Naive B cell (primary cell): ENCODE results near the gene COMMD10. TPM values are rescaled to one million over a fixed set of nuclear protein-coding genes. Genes with fewer than 3 reads are reported as not detected.

Experiments
- ATAC-seq, 2 donors: fragments of 150-1000 bp; cut with Tn5 transposase; 2 replicates each; pipeline ENCODE4 v1.10.0; 2021; ENCODE audit warnings: low read depth in 2 of 2, mild to moderate bottlenecking in 2 of 2, moderate library complexity in 2 of 2
- DNase-seq: peaks from one replicate; pipeline ENCODE4 v3.0.0; 2022
- H3K27ac Mint-ChIP-seq, 6 donors: one replicate each; pipeline ENCODE4 v1.8.0; 2020 to 2022; ENCODE audit warnings: mild to moderate bottlenecking in 6 of 6, mixed read lengths in 6 of 6, moderate library complexity in 5 of 6, inconsistent platforms in 2 of 6
- H3K27me3 Mint-ChIP-seq, 3 donors: one replicate each; pipeline ENCODE4 v1.8.0; 2021 to 2022; ENCODE audit warnings: mixed read lengths in 3 of 3, mild to moderate bottlenecking in 1 of 3
- H3K36me3 Mint-ChIP-seq, 2 donors: one replicate each; pipeline ENCODE4 v1.8.0; 2020 to 2022; ENCODE audit warnings: mixed read lengths in 2 of 2, inconsistent platforms in 1 of 2, mild to moderate bottlenecking in 1 of 2
- H3K4me1 Mint-ChIP-seq, 3 donors: one replicate each; pipeline ENCODE4 v1.8.0; 2020 to 2022; ENCODE audit warnings: mixed read lengths in 3 of 3, inconsistent platforms in 1 of 3, mild to moderate bottlenecking in 1 of 3, moderate library complexity in 1 of 3
- H3K4me3 Mint-ChIP-seq, 8 donors: one replicate each; pipeline ENCODE4 v1.8.0; 2020 to 2022; ENCODE audit warnings: mild to moderate bottlenecking in 8 of 8, mixed read lengths in 8 of 8, moderate library complexity in 8 of 8, inconsistent platforms in 2 of 8
- H3K9me3 Mint-ChIP-seq, 7 donors: one replicate each; pipeline ENCODE4 v1.8.0; 2020 to 2022; ENCODE audit warnings: mixed read lengths in 7 of 7, mild to moderate bottlenecking in 5 of 7, inconsistent platforms in 2 of 7, moderate library complexity in 1 of 7
- polyA plus RNA-seq, 6 donors: library from polyadenylated mRNA; unstranded; fragments of 300-500 nt; fragmentation: Illumina TruSeq; gene quantifications; one replicate each; pipeline ENCODE4 v1.2.3, GENCODE V29; 2021; ENCODE audit warnings: low read depth in 6 of 6

The COMMD10 gene
- polyA plus RNA-seq, 6 donors from 2014 or later, result 26.8 to 74.1 (median 43.2) TPM

DNA sequence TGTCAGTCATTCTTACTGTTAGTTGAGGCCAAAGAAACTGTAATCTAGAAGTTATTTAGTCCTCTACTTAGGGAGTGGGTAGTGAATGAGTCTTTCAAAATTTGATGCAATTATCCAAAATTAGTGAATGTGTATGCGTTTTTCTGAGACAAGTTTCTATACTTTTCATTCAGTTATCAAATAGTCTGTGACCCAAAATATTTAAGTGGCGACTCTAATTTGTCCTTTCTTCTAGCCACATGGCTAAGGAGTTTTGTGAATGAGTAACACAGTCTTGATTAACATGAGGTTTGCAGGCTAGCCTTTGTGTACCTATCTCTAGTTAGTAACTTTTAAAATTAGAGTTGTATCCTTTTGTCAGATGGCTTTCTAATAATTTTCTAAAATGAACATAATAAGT lies 45.6 kb downstream of the COMMD10 start:
- no peak for ATAC-seq
- H3K27me3 Mint-ChIP-seq, result no peaks in the 10 kb centered on the region
- no peak for DNase-seq
- no peak overlapping the region for H3K4me3 Mint-ChIP-seq
- H3K4me1 Mint-ChIP-seq, result peaks cover 7 to 9% (median 8%) of the 10 kb centered on the region in 3 donors
- no peak overlapping the region for H3K27ac Mint-ChIP-seq
- H3K36me3 Mint-ChIP-seq, result peaks cover 0 to 10% of the 10 kb centered on the region in 2 donors
- peaks cover 0 to 7% (median 2%) of the 10 kb centered on the region in 7 donors for H3K9me3 Mint-ChIP-seq

DNA sequence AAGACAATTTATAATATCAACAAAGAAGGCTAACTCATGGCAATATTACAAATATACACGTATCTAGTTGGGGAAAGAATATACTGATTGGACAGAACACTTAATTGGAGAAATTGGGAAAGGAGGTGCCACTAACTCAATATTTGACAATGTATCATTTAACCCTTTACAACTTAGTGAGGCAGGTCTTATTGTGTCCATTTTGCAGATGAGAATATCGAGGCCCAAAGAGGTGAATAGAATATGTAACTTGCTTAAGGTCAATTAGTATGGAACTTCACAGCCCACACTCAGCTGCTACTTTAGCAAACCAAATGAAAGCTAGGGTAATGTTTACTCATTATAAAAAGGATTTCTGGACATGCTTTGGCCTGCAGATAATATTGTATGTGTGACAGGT lies 46.2 kb downstream of the COMMD10 start:
- no peak for DNase-seq
- H3K9me3 Mint-ChIP-seq, result peaks cover 0 to 5% (median under 1%) of the 10 kb centered on the region in 7 donors
- H3K36me3 Mint-ChIP-seq, result peaks cover 0 to 5% of the 10 kb centered on the region in 2 donors
- no peak overlapping the region for H3K27ac Mint-ChIP-seq
- no peak overlapping the region for H3K4me3 Mint-ChIP-seq
- no peak for ATAC-seq
- peaks cover 8 to 13% (median 12%) of the 10 kb centered on the region in 3 donors for H3K4me1 Mint-ChIP-seq
- H3K27me3 Mint-ChIP-seq, result no peaks in the 10 kb centered on the region

DNA sequence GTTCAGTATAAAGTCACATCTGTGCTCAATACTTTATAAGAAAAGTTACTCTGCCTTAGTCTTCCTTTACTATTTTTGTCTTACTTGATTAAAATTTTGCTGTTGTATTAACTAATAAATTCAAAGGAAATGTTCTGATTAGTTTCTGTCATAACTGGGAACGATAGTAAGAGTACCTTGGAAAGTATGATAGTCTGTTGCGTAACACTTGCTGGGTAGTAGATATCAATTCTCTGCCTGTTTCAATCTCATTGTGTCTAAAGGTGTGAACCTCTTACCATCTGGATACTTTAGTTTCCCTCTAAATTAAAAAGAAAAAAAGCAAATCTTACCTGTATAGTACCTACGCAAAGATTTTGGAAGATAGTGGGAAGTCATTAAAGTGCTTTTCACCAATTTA lies 48.5 kb downstream of the COMMD10 start:
- DNase-seq, result no peak
- peak overlapping the region in 2 of 6 donors; percentile 13 to 27 for H3K27ac Mint-ChIP-seq
- H3K9me3 Mint-ChIP-seq, result peaks cover 0 to 2% (median 0%) of the 10 kb centered on the region in 7 donors
- ATAC-seq, result no peak
- H3K27me3 Mint-ChIP-seq, result no peaks in the 10 kb centered on the region
- no peak overlapping the region for H3K4me3 Mint-ChIP-seq
- peaks cover 0 to 4% of the 10 kb centered on the region in 2 donors for H3K36me3 Mint-ChIP-seq
- peaks cover 11 to 17% (median 16%) of the 10 kb centered on the region in 3 donors for H3K4me1 Mint-ChIP-seq

GRCh38 chr5:116135344-116135743 lies 50.5 kb downstream of the COMMD10 start:
- H3K4me1 Mint-ChIP-seq, result peaks cover 11 to 22% (median 16%) of the 10 kb centered on the region in 3 donors

DNA sequence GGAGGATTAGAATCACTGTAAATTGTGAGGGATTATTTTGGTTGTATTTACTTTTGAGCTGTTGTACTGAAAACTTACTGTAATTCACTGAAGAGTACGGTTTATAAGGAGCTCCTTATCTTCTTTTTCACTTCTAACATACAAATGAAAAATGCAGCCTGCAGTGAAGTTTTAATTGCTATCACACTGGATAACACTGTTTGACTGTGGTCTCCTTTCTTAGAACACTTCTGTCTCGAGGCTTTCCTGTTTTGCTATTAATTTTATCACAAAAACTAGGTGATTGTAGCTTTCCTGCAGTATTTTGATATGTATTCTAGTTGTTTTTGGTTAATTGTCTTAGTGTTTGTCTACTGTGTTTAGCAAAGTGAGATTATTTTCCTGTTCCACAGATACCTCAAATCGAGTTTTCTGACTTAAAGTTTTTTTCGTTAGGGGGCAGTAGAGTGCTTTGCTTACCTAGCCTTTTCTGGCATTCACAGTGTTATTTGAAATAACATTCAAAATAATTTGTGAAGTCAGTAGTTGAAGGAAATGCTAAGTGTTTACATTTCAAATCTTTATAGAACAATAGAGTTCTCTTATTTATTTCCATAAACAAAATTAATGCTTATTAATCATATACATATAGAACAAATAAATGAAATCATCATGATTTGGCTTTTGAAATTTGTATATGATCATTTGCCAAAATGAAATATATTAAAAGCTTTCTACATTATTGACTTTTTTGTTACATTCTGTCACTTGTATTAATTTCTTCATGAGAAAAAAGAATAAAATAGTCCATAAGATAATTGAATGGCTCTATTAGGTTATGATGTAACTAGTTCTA lies 52.9 kb downstream of the COMMD10 start:
- H3K4me1 Mint-ChIP-seq, result peaks cover 11 to 22% (median 16%) of the 10 kb centered on the region in 3 donors
- DNase-seq (peak; percentile 20), ATAC-seq (peak in 1 of 2 donors; percentile 41)
- H3K9me3 Mint-ChIP-seq, result peaks cover 0 to 2% (median 0%) of the 10 kb centered on the region in 7 donors
- H3K27me3 Mint-ChIP-seq, result no peaks in the 10 kb centered on the region
- peaks cover 6 to 10% of the 10 kb centered on the region in 2 donors for H3K36me3 Mint-ChIP-seq
- peak overlapping the region in 3 of 6 donors; percentile 11 to 47 (median 27) for H3K27ac Mint-ChIP-seq
- H3K4me3 Mint-ChIP-seq, result no peak overlapping the region

More at GRCh38 chr5:116135344-116135743, 50.5 kb downstream of the COMMD10 start:
- peaks cover 6 to 8% of the 10 kb centered on the region in 2 donors for H3K36me3 Mint-ChIP-seq
- DNase-seq, result peak; percentile 34
- peak; percentile 97 to 98 for ATAC-seq
- H3K27me3 Mint-ChIP-seq, result no peaks in the 10 kb centered on the region
- H3K4me3 Mint-ChIP-seq, result peak overlapping the region in 1 of 8 donors; percentile 43
- H3K9me3 Mint-ChIP-seq, result peaks cover 0 to 2% (median 0%) of the 10 kb centered on the region in 7 donors
- peak overlapping the region in 4 of 6 donors; percentile 49 to 88 (median 74) for H3K27ac Mint-ChIP-seq

- Mint-ChIP-seq H3K4me1 (peaks cover 0 to 6% (median 0%) of the 10 kb centered on the region in 3 donors), H3K9me3 (no peaks in the 10 kb centered on the region), H3K27ac (no peak overlapping the region), H3K36me3 (peaks cover 6 to 16% of the 10 kb centered on the region in 2 donors), H3K4me3 (no peak overlapping the region), H3K27me3 (no peaks in the 10 kb centered on the region)
- no peak for ATAC-seq
- DNase-seq, result no peak
These were observed 57.7 kb downstream of the COMMD10 start for GRCh38 chr5:116142495-116142894.

DNA sequence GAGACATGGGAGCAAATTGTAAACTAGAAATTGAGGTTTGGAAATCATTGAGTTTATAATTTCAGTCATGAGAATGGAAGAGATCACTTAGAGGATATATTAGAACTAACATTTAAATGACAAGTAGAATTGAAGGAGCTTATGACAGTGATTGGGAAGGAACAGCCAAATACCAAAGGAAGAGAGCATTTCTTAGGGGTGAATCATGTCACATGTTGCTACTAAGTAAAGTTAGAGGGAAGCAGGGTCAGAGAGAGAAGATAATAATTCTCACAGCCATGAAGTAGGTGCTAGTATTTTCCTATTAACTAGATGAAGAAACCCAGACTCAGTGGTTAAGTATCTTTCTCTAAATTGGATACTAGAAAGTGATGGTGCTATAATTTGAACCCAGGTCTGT lies 59.3 kb downstream of the COMMD10 start:
- H3K27me3 Mint-ChIP-seq, result no peaks in the 10 kb centered on the region
- H3K4me1 Mint-ChIP-seq, result peaks cover 0 to 6% (median 3%) of the 10 kb centered on the region in 3 donors
- H3K27ac Mint-ChIP-seq, result no peak overlapping the region
- H3K4me3 Mint-ChIP-seq, result no peak overlapping the region
- DNase-seq, result no peak
- no peak for ATAC-seq
- H3K9me3 Mint-ChIP-seq, result peaks cover 0 to 6% (median 0%) of the 10 kb centered on the region in 7 donors
- H3K36me3 Mint-ChIP-seq, result peaks cover 6 to 20% of the 10 kb centered on the region in 2 donors

DNA sequence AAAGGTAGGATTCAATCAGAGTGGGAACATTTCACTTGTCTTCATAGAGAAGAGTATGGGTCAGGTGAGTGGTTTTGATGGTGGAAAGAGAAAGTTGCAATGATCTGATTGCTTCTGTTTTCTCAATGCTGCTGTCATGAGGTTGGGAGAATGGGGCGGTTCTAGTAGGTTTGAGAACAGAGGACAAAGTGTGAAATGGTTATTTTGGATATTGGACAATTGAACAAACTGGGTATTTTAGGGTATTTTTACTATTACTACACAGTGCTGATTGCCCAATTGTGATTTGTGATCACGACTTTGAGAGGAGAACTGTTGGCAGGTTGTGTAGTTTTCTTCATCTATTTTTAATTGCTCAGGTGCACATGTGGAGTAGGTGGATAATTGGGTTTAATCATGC lies 60.2 kb downstream of the COMMD10 start:
- Mint-ChIP-seq H3K4me3 (no peak overlapping the region), H3K9me3 (peaks cover 0 to 6% (median 0%) of the 10 kb centered on the region in 7 donors), H3K27ac (no peak overlapping the region), H3K4me1 (peaks cover 0 to 3% (median 3%) of the 10 kb centered on the region in 3 donors), H3K36me3 (peaks cover 3 to 20% of the 10 kb centered on the region in 2 donors), H3K27me3 (no peaks in the 10 kb centered on the region)
- no peak for DNase-seq
- no peak for ATAC-seq

DNA sequence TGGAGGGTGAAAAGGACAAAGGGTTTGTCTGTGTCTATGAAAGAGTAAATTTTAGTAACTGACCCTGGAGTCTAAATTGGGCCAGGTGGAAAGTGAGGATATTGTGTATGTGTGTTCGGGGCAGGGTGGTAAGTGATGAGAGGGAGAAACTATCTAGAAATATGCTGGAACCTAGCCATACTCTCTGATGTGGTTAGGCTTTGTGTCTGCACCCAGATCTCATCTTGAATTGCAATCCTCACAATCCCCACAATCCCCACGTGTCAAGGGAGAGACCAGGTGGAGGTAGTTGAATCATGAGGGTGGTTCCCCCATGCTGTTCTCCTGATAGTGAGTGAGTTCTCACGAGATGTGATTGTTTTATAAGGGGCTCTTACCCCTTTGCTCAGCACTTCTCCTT lies 60.6 kb downstream of the COMMD10 start:
- H3K27me3 Mint-ChIP-seq, result no peaks in the 10 kb centered on the region
- H3K9me3 Mint-ChIP-seq, result peaks cover 0 to 6% (median 0%) of the 10 kb centered on the region in 7 donors
- peaks cover 0 to 3% (median 0%) of the 10 kb centered on the region in 3 donors for H3K4me1 Mint-ChIP-seq
- no peak overlapping the region for H3K27ac Mint-ChIP-seq
- DNase-seq (no peak), ATAC-seq (no peak)
- H3K36me3 Mint-ChIP-seq, result peaks cover 0 to 15% of the 10 kb centered on the region in 2 donors
- no peak overlapping the region for H3K4me3 Mint-ChIP-seq

- peaks cover 0 to 6% (median 0%) of the 10 kb centered on the region in 7 donors for H3K9me3 Mint-ChIP-seq
- H3K4me3 Mint-ChIP-seq, result no peak overlapping the region
- H3K27me3 Mint-ChIP-seq, result no peaks in the 10 kb centered on the region
- peak overlapping the region in 1 of 6 donors; percentile 40 for H3K27ac Mint-ChIP-seq
- peaks cover 9 to 24% (median 10%) of the 10 kb centered on the region in 3 donors for H3K4me1 Mint-ChIP-seq
- ATAC-seq (no peak), DNase-seq (no peak)
- peaks cover 5 to 7% of the 10 kb centered on the region in 2 donors for H3K36me3 Mint-ChIP-seq
These were observed 67.3 kb downstream of the COMMD10 start for GRCh38 chr5:116152169-116152568.

GRCh38 chr5:116153687-116154174 lies 68.9 kb downstream of the COMMD10 start:
- Mint-ChIP-seq H3K36me3 (peaks cover 2 to 7% of the 10 kb centered on the region in 2 donors), H3K9me3 (peaks cover 0 to under 1% (median 0%) of the 10 kb centered on the region in 7 donors), H3K27me3 (no peaks in the 10 kb centered on the region), H3K4me3 (no peak overlapping the region), H3K4me1 (peaks cover 11 to 29% (median 12%) of the 10 kb centered on the region in 3 donors), H3K27ac (peak overlapping the region in 2 of 6 donors; percentile 45 to 82)
- DNase-seq (no peak), ATAC-seq (no peak)

- Mint-ChIP-seq H3K27ac (peak overlapping the region in 1 of 6 donors; percentile 45), H3K4me1 (peaks cover 16 to 29% (median 17%) of the 10 kb centered on the region in 3 donors), H3K27me3 (no peaks in the 10 kb centered on the region), H3K9me3 (no peaks in the 10 kb centered on the region), H3K36me3 (peaks cover 7% of the 10 kb centered on the region in 2 donors), H3K4me3 (no peak overlapping the region)
- no peak for ATAC-seq
- no peak for DNase-seq
These were observed 69.4 kb downstream of the COMMD10 start for GRCh38 chr5:116154252-116154651.

DNA sequence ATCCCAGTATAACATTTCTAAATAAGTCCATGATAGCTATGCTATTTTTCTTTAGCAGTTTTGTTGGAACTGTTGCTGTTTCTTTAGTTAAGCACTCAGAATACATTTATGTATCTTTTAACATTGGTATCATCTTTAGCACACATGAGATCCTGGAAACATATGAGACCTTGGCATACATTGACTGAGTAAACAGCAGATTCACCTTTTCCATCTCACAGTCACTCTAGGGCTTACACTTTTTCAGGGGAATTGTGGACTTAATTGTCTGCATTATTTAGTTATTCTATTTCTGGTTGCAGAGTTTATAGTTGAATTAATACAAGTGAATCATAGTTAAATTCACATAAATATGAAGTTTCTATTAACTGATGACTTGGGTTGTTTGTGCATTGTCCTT lies 70.1 kb downstream of the COMMD10 start:
- H3K27ac Mint-ChIP-seq, result peak overlapping the region in 1 of 6 donors; percentile 13
- no peak for ATAC-seq
- no peaks in the 10 kb centered on the region for H3K9me3 Mint-ChIP-seq
- H3K4me1 Mint-ChIP-seq, result peaks cover 19 to 29% (median 23%) of the 10 kb centered on the region in 3 donors
- no peaks in the 10 kb centered on the region for H3K27me3 Mint-ChIP-seq
- peaks cover 7 to 9% of the 10 kb centered on the region in 2 donors for H3K36me3 Mint-ChIP-seq
- H3K4me3 Mint-ChIP-seq, result no peak overlapping the region
- no peak for DNase-seq
